ENCODE measurements around the gene ANKRD40CL.
"Not testable (repeated sequence)": the region's sequence is repeated elsewhere in the genome, so short reads cannot be mapped to it uniquely, and the experiment has no call there.

ANKRD40CL gene

GRCh38 chr17:50767446-50767845 is at the start of gene ANKRD40CL:
TSS of gene ANKRD40CL (minus strand) at chr17:50767518. CDS start at chr17:50766913, 605 bp downstream.
- DNase-seq: no peak

GRCh38 chr17:50816271-50816670 is 49.0 kb upstream of the ANKRD40CL start:
- no peak for DNase-seq

GRCh38 chr17:50815400-50815799 is 48.1 kb upstream of the ANKRD40CL start:
- no peak for DNase-seq

GRCh38 chr17:50813583-50813982 is 46.3 kb upstream of the ANKRD40CL start:
- no peak for DNase-seq

GRCh38 chr17:50808888-50809287 is 41.6 kb upstream of the ANKRD40CL start:
- no peak for DNase-seq

- no peak for DNase-seq
Measured at GRCh38 chr17:50808413-50808812, 41.1 kb upstream of the ANKRD40CL start.

DNA sequence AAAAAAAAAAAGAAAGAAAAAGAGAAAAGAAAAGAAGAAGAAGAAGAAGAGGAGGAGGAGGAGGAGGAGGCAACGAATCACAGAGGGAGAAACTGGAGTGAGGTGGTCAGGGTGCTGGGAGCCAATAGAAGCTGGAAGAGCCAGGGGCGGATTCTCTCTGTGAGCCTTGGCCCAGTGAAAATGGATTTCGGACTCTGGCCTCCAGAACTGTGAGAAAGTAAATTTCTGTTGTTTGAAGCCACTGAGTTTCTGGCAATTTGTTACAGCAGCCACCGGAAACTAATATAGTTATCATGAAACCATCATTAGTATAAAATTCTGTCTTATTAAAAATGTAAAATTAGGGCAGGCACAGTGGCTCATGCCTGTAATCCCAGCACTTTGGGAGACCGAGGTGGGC is 40.4 kb upstream of the ANKRD40CL start:
- DNase-seq: no peak

DNA sequence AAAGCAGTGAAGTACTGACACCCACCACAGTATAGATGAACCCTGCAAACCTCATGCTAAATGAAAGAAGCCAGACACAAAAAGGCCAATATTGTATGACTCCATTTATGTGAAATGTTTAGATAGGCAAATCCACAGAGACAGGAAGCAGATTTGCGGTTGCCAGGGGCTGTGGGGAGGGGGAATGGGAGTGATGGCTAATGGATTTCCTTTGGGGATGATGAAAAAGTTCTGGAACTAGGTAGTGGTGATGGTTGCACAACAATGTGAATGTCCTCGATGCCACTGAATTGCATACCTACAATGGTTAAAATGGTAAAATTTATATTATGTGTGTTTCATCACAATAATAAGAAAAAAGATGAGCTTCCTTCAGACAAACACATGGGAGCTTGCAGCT is 39.7 kb upstream of the ANKRD40CL start:
- DNase-seq: no peak

- no peak for DNase-seq
Measured at GRCh38 chr17:50806141-50806643, 38.9 kb upstream of the ANKRD40CL start.

GRCh38 chr17:50805486-50805885 is 38.2 kb upstream of the ANKRD40CL start:
- DNase-seq: no peak

DNA sequence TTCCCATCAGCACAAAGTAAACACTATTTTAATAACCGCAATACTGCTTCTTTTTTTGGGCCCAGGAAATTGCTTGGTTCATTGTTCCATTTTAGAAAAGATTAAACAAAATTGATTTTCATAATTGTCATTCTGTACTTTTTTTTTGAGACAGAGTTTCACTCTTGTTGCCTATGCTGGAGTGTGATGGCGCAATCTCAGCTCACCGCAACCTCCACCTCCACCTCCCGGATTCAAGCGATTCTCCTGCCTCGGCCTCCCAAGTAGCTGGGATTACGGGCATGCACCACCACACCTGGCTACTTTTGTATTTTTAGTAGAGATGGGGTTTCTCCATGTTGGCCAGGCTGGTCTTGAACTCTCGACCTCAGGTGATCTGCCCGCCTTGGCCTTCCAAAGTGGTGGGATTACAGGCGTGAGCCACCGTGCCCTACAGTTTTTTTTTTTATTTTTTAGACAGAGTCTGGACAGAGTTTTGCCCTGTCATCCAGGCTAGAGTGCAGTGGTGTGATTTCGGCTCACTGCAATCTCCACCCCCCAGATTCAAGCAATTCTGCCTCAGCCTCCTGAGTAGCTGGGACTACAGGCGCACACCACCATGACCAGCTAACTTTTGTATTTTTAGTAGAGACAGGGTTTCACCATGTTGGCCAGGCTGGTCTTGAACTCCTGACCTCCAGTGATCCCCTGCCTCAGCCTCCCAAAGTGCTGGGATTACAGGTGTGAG is 37.6 kb upstream of the ANKRD40CL start:
- not testable (repeated sequence) for DNase-seq

DNA sequence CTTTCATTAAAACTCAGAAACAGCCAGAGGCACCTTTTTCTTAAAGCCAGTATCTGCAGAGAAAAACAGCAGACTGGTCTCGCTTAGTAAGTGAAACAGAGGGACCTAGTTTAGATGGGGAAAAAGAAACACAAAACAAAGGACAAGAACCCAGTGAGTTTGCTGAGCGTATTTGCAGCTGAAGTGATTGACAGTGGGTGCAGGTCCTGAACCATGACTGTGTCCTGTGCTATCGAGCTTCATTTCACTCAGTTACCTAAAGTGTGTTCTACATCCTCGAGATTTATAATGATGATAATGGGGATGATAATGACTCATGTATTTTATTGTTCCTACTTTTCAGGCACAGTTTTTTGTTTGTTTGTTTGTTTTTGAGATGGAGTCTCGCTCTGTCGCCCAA is 36.4 kb upstream of the ANKRD40CL start:
- DNase-seq: no peak

GRCh38 chr17:50802609-50803571 is 35.6 kb upstream of the ANKRD40CL start:
- DNase-seq: no peak

- DNase-seq: no peak
Measured at GRCh38 chr17:50800196-50800700, 32.9 kb upstream of the ANKRD40CL start.

DNA sequence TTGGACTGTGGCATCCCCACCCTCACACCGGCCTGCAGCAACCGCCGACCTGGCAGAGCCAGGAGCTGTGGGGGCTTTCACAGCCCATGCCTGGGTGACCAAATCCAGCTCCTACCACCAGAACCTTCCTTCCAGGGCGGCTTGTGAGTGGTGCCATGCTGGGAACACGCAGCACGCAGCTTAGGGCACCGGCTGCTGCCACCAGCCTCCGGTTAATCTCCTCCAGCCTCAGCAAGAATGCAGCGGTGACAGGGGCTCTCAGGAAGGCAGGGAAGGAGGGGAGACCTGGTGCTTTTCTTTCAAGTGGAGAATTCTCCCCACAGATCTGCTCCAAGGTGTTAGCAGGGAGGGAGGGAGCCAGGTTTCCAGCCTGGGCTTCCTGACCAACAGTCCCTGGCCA is 32.3 kb upstream of the ANKRD40CL start:
- DNase-seq: no peak

- DNase-seq: no peak
Measured at GRCh38 chr17:50798424-50799288, 31.3 kb upstream of the ANKRD40CL start.

- DNase-seq: no peak
Measured at GRCh38 chr17:50797135-50797810, 30.0 kb upstream of the ANKRD40CL start.

GRCh38 chr17:50794361-50794760 is 27.0 kb upstream of the ANKRD40CL start:
- DNase-seq: no peak

DNA sequence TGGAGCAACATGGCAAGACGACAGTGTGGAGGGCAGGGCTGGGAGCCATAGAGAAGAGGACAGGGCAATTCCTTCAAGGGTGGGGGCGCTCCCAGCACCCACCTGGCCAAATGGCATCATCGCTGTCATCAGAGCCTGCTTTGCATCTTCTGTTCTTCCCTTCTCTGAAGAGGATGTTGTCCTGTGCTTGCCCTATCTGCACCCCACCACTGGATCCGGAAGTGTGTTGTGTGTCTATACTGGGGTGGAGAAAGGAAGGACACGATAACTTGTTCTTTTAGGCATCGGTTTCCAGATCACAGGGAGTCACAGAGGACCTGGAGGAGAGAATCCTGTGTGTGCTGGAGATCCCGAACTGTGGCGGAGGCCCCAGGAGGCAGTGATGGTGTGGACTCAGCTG is 25.7 kb upstream of the ANKRD40CL start:
- DNase-seq: no peak

DNA sequence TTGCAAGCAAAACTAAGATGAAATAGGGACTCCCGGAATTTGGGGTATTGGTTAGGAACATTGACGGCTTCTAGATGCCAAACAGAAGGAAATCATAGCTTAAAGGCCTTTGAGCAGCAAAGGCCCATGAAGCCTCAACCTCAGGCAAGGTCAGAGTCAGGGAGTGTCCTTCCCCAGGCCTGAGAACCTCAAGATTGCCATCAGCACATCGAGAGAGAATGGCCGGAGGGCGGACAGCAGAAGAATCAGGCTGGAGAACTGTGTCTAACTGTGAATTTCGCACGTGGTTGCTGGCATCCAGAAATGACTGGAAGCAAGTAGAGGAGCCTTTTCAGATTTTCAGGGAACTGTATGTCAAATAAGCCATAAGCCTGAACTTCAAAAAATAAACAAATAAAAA is 24.8 kb upstream of the ANKRD40CL start:
- DNase-seq: no peak

- no peak for DNase-seq
Measured at GRCh38 chr17:50790618-50791017, 23.3 kb upstream of the ANKRD40CL start.

DNA sequence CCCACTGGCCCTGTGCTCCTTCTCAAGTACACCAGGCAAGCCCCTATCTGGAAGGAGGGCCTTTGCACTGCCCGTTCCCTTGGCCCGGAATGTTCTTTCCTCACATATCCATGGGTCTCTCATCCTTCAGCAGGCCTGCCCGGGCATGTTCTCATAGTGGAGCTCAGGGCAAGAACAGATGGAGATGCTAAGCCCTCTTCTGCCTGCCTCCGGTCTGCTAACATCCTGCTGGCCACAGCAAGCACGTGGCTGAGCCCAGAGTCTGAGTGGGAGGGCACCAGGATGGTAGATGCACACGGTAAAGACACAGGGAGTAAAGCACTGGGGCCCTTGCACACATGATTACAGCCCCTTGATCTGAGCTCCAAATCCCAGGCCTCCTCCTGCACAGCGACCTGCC is 19.8 kb upstream of the ANKRD40CL start:
- no peak for DNase-seq

Measured in amniotic stem cell (primary cell).